Measurements from ENCODE around the gene NPHP1.

The NPHP1 gene

DNA sequence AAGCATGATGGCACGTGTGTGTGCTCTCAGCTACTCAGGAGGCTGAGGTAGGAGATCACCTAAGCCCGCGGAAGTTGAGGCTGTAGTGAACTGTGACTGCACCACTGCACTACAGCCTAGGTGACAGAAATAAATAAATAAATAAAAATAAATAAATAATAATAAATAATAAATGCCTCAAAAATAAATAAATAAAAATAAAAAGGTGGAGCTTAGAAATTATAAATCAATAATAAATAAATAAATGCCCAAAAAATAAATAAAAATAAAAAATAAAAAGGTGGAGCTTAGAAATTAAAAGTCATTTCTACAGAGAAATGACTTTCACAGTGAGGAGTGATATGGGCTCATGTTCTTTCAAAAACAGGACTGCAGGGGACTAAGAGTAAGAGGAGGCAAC lies 83.2 kb downstream of the NPHP1 start (continued):
- TF ChIP-seq, protein P1, sequence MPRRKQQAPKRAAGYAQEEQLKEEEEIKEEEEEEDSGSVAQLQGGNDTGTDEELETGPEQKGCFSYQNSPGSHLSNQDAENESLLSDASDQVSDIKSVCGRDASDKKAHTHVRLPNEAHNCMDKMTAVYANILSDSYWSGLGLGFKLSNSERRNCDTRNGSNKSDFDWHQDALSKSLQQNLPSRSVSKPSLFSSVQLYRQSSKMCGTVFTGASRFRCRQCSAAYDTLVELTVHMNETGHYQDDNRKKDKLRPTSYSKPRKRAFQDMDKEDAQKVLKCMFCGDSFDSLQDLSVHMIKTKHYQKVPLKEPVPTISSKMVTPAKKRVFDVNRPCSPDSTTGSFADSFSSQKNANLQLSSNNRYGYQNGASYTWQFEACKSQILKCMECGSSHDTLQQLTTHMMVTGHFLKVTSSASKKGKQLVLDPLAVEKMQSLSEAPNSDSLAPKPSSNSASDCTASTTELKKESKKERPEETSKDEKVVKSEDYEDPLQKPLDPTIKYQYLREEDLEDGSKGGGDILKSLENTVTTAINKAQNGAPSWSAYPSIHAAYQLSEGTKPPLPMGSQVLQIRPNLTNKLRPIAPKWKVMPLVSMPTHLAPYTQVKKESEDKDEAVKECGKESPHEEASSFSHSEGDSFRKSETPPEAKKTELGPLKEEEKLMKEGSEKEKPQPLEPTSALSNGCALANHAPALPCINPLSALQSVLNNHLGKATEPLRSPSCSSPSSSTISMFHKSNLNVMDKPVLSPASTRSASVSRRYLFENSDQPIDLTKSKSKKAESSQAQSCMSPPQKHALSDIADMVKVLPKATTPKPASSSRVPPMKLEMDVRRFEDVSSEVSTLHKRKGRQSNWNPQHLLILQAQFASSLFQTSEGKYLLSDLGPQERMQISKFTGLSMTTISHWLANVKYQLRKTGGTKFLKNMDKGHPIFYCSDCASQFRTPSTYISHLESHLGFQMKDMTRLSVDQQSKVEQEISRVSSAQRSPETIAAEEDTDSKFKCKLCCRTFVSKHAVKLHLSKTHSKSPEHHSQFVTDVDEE (CRISPR knock-in tag; IDR thresholded peaks at IDR 0.05) = no peak
- TF ChIP-seq SNAI2 (CRISPR knock-in tag; IDR thresholded peaks at IDR 0.05) = no peak
- no peak for TF ChIP-seq ARNTL (CRISPR knock-in tag; IDR thresholded peaks at IDR 0.05; ENCODE audit: borderline replicate concordance, low read depth)
- TF ChIP-seq PPARA (CRISPR knock-in tag; IDR thresholded peaks at IDR 0.05; ENCODE audit: borderline replicate concordance) = no peak
- no peak for TF ChIP-seq RARB (CRISPR knock-in tag; IDR thresholded peaks at IDR 0.05)
- no peak for TF ChIP-seq BACH2 (CRISPR knock-in tag; IDR thresholded peaks at IDR 0.05; ENCODE audit: borderline replicate concordance)
- TF ChIP-seq ZNF8 (CRISPR knock-in tag; IDR thresholded peaks at IDR 0.05) = no peak
- TF ChIP-seq, protein P2, sequence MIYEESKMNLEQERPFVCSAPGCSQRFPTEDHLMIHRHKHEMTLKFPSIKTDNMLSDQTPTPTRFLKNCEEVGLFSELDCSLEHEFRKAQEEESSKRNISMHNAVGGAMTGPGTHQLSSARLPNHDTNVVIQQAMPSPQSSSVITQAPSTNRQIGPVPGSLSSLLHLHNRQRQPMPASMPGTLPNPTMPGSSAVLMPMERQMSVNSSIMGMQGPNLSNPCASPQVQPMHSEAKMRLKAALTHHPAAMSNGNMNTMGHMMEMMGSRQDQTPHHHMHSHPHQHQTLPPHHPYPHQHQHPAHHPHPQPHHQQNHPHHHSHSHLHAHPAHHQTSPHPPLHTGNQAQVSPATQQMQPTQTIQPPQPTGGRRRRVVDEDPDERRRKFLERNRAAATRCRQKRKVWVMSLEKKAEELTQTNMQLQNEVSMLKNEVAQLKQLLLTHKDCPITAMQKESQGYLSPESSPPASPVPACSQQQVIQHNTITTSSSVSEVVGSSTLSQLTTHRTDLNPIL (CRISPR knock-in tag; IDR thresholded peaks at IDR 0.05; ENCODE audit: low read depth) = no peak

DNA sequence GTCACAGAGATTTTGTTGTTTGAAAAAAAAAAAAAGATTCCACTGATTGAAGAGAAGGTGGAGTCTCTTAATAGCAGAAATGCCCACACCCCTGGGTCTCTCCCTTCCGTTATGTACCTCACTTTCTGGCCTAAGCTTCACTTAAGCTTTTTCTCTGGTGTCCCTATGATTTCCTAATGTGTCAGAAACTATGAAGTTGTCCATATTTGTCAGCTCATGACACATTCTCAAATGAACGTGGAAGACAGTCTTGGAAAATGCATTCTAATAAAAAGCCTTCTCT lies 83.8 kb downstream of the NPHP1 start:
- ATAC-seq = no peak
- TF ChIP-seq ZNF565 (CRISPR knock-in tag; conservative IDR thresholded peaks at IDR 0.05; ENCODE audit: low read depth) = no peak
- TF ChIP-seq, protein P3, sequence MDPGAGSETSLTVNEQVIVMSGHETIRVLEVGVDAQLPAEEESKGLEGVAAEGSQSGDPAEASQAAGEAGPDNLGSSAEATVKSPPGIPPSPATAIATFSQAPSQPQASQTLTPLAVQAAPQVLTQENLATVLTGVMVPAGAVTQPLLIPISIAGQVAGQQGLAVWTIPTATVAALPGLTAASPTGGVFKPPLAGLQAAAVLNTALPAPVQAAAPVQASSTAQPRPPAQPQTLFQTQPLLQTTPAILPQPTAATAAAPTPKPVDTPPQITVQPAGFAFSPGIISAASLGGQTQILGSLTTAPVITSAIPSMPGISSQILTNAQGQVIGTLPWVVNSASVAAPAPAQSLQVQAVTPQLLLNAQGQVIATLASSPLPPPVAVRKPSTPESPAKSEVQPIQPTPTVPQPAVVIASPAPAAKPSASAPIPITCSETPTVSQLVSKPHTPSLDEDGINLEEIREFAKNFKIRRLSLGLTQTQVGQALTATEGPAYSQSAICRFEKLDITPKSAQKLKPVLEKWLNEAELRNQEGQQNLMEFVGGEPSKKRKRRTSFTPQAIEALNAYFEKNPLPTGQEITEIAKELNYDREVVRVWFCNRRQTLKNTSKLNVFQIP (CRISPR knock-in tag; IDR thresholded peaks at IDR 0.05; ENCODE audit: borderline replicate concordance, low read depth) = no peak
- no peak for TF ChIP-seq ZC3H10 (CRISPR knock-in tag; IDR thresholded peaks at IDR 0.05)
- TF ChIP-seq OSR1 (CRISPR knock-in tag; IDR thresholded peaks at IDR 0.05) = no peak

DNA sequence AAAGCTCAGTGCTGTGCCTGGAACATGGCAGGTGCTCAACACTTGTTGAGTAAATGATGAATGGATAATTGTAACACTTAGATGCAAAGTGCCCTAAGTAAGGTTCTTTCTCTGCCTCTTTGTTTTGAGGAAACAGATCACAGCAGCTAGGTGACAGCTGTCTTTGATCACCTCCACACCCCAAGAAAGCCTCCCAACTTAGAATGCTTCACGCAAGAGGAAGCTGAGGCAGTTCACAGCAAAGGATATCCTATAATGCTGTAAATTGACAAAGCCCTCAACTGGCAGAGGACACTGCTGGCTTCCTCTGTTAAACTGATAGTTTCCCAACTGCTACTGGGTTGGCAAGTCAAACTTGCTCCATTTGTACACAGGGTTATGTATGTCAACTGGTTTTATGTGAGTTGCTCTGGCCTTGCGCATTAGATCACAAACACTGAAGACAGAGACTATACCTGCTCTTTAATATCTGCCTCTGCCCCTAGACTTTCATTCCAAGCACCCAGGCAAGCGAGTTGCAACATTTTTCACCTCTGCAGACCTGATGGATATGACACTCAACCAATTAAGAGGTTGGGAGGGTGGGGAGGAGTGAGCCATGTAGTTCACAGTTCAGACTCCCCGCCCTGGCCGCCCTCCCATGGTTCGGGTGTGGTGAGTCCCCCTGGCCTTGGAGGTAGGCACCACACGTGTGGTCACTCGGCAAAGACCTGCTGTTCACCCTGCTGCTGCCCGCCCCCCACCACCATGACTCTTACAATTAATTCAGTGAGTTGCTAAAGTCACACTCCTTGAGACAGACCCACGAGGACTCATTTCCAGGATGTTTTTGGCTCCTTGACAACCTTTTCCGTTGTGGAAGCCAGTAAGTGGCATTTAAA lies 84.4 kb downstream of the NPHP1 start:
- no peak for ATAC-seq
- no peak for TF ChIP-seq RARB (CRISPR knock-in tag; IDR thresholded peaks at IDR 0.05)
- no peak for TF ChIP-seq BACH2 (CRISPR knock-in tag; IDR thresholded peaks at IDR 0.05; ENCODE audit: borderline replicate concordance)
- TF ChIP-seq ARNTL (CRISPR knock-in tag; IDR thresholded peaks at IDR 0.05; ENCODE audit: borderline replicate concordance, low read depth) = no peak
- TF ChIP-seq, protein P3 (CRISPR knock-in tag; IDR thresholded peaks at IDR 0.05; ENCODE audit: borderline replicate concordance, low read depth) = no peak
- no peak for TF ChIP-seq ZNF565 (CRISPR knock-in tag; conservative IDR thresholded peaks at IDR 0.05; ENCODE audit: low read depth)
- TF ChIP-seq, protein P4, sequence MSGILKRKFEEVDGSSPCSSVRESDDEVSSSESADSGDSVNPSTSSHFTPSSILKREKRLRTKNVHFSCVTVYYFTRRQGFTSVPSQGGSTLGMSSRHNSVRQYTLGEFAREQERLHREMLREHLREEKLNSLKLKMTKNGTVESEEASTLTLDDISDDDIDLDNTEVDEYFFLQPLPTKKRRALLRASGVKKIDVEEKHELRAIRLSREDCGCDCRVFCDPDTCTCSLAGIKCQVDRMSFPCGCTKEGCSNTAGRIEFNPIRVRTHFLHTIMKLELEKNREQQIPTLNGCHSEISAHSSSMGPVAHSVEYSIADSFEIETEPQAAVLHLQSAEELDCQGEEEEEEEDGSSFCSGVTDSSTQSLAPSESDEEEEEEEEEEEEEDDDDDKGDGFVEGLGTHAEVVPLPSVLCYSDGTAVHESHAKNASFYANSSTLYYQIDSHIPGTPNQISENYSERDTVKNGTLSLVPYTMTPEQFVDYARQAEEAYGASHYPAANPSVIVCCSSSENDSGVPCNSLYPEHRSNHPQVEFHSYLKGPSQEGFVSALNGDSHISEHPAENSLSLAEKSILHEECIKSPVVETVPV (CRISPR knock-in tag; IDR thresholded peaks at IDR 0.05) = no peak
- TF ChIP-seq ZNF8 (CRISPR knock-in tag; IDR thresholded peaks at IDR 0.05) = no peak
- no peak for TF ChIP-seq SNAI2 (CRISPR knock-in tag; IDR thresholded peaks at IDR 0.05)
- TF ChIP-seq, protein P1 (CRISPR knock-in tag; IDR thresholded peaks at IDR 0.05) = no peak
- TF ChIP-seq CSDC2 (CRISPR knock-in tag; IDR thresholded peaks at IDR 0.05) = no peak
- TF ChIP-seq, protein P2 (CRISPR knock-in tag; IDR thresholded peaks at IDR 0.05; ENCODE audit: low read depth) = no peak
- no peak for TF ChIP-seq ZFP3 (CRISPR knock-in tag; IDR thresholded peaks at IDR 0.05)
- no peak for TF ChIP-seq ZNF70 (CRISPR knock-in tag; IDR thresholded peaks at IDR 0.05)
- TF ChIP-seq GLIS3 (CRISPR knock-in tag; IDR thresholded peaks at IDR 0.05) = no peak
- TF ChIP-seq ESRRG (CRISPR knock-in tag; IDR thresholded peaks at IDR 0.05) = no peak
- no peak for TF ChIP-seq PPARA (CRISPR knock-in tag; IDR thresholded peaks at IDR 0.05; ENCODE audit: borderline replicate concordance)
- TF ChIP-seq OSR1 (CRISPR knock-in tag; IDR thresholded peaks at IDR 0.05) = no peak
- no peak for TF ChIP-seq TOX (CRISPR knock-in tag; IDR thresholded peaks at IDR 0.05; ENCODE audit: borderline replicate concordance)
- TF ChIP-seq ISL1 (CRISPR knock-in tag; IDR thresholded peaks at IDR 0.05) = no peak
